Activated T-cell treated with anti-CD3 and anti-CD28 coated beads, Interleukin-2, amount 50 U/mL, for 1 hour (primary cell): ENCODE results near the gene EPHX1.
"Not testable (repeated sequence)": the region's sequence is repeated elsewhere in the genome, so short reads cannot be mapped to it uniquely, and the experiment has no call there.

Experiments
- DNase-seq: peaks from one replicate; pipeline ENCODE4 v3.0.0-alpha.2; 2020

EPHX1 gene

DNA sequence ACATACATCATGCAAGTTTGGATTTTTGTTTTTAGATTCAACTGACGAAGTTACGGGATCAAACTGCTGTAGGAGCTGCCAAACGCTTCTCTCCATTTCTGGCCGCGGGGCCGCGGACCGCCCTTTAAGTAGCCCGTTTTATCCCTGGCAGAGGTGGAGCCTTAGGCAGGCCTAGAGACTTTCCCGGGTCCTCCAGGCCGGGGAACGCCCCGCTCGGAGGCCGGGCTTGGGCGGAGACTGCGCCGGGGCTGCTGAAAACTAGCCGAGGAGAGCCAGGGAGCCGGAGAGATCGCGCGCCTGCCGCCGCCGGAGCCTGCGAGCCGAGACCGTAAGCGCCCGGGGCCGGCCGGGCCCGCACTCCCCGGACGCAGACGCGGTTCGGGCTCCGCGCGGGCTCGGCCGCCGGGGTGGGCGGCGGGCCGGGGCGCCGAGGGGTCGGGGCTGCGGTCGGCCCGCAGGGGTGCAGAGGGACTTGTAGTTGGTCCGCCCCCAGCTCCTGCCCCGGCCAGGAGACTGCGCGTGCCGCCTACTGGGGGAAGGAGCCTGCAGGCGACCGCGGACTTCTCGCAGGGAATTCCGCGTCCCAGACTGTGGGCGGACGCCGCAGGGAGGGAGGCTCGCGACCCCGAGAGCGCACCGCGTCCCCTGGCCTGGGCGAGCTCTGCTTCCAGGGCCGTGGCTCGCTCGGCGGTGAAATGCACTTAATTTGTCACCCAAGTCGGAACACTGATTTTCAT is at the start of gene EPHX1:
Gene EPHX1 (plus strand): TSS at position 283 of the 737 bp plus-strand sequence. CDS start 18,606 bp downstream, outside the sequence.
- peak; percentile 73 for DNase-seq

DNA sequence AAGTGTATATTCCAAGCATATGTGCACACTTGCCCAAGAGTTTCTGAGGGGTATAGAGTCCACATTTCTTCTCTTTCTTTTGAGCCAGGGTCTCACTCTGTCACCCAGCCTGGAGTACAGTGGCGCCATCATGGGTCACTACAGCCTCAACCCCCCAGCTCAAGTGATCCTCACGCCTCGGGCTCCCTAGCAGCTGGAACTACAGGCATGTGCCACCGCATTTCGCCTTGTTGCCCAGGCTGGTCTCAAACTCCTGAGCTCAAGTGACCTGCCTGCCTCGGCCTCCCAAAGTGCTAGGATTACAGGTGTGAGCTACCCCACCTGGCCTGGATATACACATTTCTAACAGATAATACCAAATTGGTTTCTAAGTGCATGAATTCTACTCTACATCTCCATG is 49.4 kb upstream of the EPHX1 start:
- no peak for DNase-seq

DNA sequence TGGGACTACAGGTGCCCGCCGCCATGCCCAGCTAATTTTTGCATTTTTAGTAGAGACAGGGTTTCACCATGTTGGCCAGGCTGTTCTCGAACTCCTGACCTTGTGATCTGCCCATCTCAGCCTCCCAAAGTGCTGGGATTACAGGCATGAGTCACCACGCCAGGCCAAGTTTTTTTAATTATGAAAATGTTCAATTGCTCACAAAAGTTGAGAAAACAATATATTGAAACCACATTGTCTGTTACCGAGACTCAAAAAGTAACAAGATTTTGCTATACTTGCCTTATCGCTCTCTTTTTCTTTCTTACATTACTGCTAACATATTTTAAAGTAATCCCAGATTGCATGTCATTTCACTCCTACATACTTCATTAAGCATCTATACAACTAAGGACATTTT is 48.5 kb upstream of the EPHX1 start:
- not testable (repeated sequence) for DNase-seq

DNA sequence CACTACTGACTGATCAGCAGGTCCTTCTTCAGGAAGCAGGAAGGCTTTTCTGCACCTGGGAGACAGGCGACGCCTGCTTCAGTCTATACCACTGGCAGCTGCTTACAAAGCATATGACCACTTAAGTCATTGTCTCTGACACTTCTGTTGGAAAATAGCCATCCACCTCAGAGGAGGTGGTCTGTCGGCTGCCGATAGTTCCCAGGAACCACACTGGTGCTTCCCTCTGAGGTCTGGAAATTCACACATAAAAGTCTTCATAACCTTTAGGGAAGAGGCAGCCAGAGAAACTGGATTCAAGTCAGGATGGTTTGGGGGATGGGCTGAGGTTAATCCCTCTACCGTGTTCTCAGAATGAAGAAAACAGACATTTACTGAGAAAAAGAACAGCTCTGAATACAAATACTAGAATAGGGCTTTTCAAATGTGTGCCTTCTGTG is 47.9 kb upstream of the EPHX1 start:
- DNase-seq = no peak

DNA sequence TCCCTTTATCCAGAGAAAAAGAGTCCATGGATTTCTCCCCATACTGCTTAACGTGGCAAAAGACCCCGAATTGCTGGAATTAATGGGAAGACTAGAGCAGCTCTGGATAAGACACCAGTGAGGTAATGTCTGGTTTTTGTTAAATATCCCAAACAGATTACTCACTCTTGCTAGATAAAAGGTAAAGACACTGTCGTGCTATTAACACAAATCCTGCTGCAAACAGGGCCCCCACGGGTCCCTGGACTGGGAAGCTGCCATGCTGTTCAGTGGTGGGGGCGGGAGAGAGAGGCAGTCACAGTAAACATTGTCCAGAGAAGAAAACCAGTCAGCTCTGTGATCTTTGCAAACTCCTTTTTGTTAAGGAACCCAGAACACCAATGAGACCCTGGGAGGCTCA is 47.5 kb upstream of the EPHX1 start:
- no peak for DNase-seq

GRCh38 chr1:225763716-225764548 is 46.0 kb upstream of the EPHX1 start:
- DNase-seq = no peak

DNA sequence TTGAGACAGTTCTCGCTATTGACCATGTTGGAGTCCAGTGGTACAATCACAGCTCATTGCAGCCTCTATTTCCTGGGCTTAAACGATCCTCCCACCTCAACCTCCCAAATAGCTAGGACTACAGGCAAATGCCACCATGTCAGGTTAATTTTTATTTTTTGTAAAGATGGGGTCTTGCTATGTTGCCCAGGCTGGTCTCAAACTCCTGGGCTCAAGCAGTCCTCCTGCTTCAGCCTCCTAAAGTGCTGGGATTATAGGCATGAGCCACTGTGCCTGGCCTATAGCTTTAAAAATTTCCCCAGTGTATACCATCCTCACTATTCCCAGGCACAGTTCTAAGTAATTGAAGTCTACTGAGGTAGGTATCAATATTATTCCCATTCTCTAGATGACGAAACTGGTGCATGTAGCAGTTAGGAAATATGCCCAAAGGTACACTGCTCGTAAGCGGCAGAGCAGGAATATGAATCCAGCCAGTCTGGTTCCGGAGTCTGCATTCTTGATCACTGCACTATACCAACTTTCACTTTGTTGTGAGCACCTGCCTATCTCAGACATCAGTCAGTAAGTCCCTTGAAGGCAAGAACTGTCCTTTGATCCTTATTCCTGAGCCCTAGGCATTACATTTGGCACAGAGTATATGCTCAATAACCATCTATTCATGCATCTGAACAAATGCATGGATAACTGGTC is 43.8 kb upstream of the EPHX1 start:
- DNase-seq = no peak

- DNase-seq = no peak
Measured at GRCh38 chr1:225766967-225767633, 42.8 kb upstream of the EPHX1 start.

DNA sequence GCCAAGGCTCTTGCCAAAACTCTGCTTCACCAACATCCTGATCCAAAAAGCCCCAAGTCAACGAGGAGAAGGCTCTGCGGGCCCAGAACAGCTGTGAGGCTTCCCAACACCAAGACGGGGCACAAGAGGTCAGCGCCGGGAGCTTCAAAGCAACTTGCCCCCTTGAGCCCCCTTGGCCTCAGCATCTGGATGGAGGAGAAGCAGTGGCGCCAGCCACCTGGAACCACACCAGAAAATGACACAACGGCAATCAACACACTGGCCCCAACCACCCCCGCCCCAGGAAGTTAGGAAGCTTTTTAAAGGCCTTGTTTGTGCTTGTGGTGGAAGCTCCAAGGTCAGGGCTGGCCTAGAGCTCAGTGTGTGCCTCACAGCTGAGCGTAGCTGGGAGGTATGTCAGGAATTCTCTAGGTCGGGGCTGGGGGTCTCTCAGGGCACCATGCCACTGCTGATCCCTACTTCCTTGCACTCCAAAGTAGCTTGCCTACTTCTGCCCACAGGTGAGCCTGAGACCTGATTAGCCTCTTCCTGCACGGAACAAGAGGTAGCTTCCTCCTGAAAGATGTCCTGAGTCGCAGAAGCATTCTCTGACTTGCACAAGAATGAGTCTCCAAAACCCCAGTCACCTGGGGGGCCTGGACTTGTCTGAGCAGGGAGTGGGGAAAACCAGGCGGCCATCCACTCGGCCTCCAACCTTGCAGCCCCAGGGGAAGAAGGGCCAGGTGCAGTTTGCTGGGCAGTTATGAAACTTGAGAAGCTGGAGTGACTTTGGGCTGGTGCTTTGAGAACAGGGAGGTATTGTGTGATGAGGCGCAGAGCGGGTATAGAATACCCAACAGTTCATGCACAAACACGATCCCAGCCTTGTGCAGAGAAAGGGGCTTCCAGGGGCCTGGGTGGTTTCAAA is 42.0 kb upstream of the EPHX1 start:
- no peak for DNase-seq

GRCh38 chr1:225768662-225769426 is 41.1 kb upstream of the EPHX1 start:
- no peak for DNase-seq

- DNase-seq = no peak
Measured at GRCh38 chr1:225769687-225770086, 40.2 kb upstream of the EPHX1 start.

GRCh38 chr1:225770561-225771248 is 39.2 kb upstream of the EPHX1 start:
- DNase-seq = no peak

GRCh38 chr1:225771661-225772322 is 38.1 kb upstream of the EPHX1 start:
- DNase-seq = no peak

DNA sequence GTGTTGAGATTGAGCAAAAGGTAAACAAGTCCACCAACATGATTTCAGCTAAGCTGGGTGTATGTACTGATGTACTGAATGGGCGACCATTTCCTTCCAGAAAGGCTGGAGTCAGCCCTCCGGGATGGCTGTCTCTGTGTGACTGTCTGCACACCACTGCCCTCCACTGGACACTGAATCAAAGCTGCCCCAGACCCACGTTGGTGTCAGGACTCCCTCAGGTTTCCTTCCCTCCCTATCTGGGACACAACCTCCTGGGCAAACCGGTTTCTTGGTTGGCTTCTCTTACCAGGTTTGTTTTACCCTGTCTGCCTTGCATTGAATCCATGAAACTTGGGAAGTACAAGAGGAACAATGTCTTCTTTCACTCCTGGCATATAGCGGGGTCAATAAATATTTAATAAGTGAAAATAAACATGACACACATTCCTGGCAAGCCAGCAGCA is 37.6 kb upstream of the EPHX1 start:
- DNase-seq = no peak

GRCh38 chr1:225772848-225773247 is 37.1 kb upstream of the EPHX1 start:
- no peak for DNase-seq

DNA sequence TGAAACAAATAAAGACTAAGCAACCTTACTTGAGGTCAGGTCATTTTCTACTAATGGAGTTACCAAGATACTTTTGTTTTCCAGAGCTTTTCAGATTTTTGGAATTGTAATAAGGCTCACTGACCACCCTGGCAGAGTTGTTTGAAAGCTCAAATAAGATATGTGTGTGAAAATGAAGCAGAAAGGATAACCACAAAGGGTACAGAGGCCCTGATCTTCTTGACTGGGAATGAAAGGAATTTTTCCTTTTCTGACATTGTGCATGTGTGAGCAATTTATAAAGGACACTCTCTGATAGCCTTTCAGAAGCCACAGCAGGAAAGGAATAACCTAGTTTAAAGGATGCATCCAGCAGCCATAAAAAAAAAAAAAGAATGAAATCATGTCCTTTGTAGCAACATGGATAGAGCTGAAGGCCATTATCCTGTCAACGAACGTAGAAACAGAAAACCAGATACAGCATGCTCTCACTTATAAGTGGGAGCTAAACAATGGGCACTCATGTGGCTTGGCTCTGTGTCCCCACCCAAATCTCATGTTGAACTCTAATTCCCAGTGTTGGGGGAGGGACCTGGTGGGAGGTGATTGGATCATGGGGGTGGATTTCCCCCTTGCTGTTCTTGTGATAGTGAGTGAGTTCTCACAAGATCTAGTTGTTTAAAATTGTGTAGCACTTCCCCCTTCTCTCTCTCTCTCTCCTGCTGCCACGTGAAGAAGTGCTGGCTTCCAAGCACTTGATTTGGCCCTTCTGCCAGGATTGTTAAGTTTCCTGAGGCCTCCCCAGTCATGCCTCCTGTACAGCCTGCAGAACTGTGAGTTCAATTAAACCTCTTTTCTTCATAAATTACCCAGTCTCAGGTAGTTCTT is 35.4 kb upstream of the EPHX1 start:
- no peak for DNase-seq

- DNase-seq = no peak
Measured at GRCh38 chr1:225776294-225776693, 33.6 kb upstream of the EPHX1 start.

- no peak for DNase-seq
Measured at GRCh38 chr1:225777058-225777582, 32.8 kb upstream of the EPHX1 start.
